Measurements from ENCODE around the gene THUMPD3. TPM values are rescaled to one million over a fixed set of nuclear protein-coding genes. Genes with fewer than 3 reads are reported as not detected.

Gene THUMPD3
- total and polyA plus RNA-seq, 9 of the 15 experiments (the other 6 are each of a cell fraction or from before 2014, with no cell fraction given), result 58.3 to 132 (median 113) TPM

DNA sequence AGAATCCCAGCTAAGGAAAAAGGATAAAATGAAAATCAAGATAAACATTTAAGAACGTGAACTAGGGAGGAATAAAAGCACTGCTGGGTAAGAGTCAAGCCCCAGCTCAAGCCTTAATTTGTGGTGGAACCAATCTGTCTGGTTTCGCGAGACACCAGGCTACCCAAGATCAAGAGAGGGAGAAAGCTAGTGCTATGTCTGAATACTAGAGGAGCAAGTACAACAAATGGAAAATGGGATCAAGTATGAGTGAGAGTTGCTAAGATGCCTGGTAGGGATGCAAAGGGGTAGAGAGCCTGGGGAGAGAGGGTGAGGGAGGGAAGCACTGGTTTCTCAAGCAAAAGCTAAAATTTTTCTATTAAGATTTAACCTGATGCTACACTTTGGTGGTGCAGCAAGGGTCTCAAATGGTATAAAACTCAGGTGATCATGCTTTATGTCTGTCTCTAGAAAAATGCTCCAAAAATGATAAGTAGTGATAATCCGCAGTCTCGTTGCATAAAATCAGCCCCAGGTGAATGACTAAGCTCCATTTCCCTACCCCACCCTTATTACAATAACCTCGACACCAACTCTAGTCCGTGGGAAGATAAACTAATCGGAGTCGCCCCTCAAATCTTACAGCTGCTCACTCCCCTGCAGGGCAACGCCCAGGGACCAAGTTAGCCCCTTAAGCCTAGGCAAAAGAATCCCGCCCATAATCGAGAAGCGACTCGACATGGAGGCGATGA lies 32.9 kb downstream of the THUMPD3 start (continued):
- TF ChIP-seq, protein P1, sequence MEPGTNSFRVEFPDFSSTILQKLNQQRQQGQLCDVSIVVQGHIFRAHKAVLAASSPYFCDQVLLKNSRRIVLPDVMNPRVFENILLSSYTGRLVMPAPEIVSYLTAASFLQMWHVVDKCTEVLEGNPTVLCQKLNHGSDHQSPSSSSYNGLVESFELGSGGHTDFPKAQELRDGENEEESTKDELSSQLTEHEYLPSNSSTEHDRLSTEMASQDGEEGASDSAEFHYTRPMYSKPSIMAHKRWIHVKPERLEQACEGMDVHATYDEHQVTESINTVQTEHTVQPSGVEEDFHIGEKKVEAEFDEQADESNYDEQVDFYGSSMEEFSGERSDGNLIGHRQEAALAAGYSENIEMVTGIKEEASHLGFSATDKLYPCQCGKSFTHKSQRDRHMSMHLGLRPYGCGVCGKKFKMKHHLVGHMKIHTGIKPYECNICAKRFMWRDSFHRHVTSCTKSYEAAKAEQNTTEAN (CRISPR knock-in tag; IDR thresholded peaks at IDR 0.05), result no peak
- TF ChIP-seq TARDBP (IDR thresholded peaks at IDR 0.05) (no peak), ZNF124 (CRISPR knock-in tag; IDR thresholded peaks at IDR 0.05) (no peak), BCL6 (CRISPR knock-in tag; IDR thresholded peaks at IDR 0.05) (no peak), BACH1 (tag; IDR thresholded peaks at IDR 0.05) (no peak), POLR2AphosphoS5 (IDR thresholded peaks at IDR 0.05; ENCODE audit: control insufficient read depth, insufficient read depth, low read depth, low read length) (no peak), CBX3 (IDR thresholded peaks at IDR 0.05; ENCODE audit: borderline replicate concordance in 1 of 2, low read length in 2 of 2) (no peak), TEAD4 (IDR thresholded peaks at IDR 0.05; ENCODE audit: low read length) (no peak; the same call in 1 of the 2 replicates), TEAD4 (CRISPR knock-in tag; IDR thresholded peaks at IDR 0.05; ENCODE audit: borderline replicate concordance) (no peak), PTBP1 (IDR thresholded peaks at IDR 0.05; ENCODE audit: low read depth, low read length) (no peak), STAT5B (CRISPR knock-in tag; IDR thresholded peaks at IDR 0.05) (no peak), ARID1B (IDR thresholded peaks at IDR 0.05) (peak; percentile 71), HNRNPLL (IDR thresholded peaks at IDR 0.05; ENCODE audit: low read depth, low read length, poor library complexity, severe bottlenecking) (no peak), ZBTB1 (CRISPR knock-in tag; IDR thresholded peaks at IDR 0.05; ENCODE audit: borderline replicate concordance, low read depth) (no peak), ZEB2 (IDR thresholded peaks at IDR 0.05) (peak; percentile 59; the same call in 1 of the 2 replicates), ZNF12 (CRISPR knock-in tag; IDR thresholded peaks at IDR 0.05) (no peak)
- TF ChIP-seq, protein P2, sequence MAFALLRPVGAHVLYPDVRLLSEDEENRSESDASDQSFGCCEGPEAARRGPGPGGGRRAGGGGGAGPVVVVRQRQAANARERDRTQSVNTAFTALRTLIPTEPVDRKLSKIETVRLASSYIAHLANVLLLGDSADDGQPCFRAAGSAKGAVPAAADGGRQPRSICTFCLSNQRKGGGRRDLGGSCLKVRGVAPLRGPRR (CRISPR knock-in tag; IDR thresholded peaks at IDR 0.05), result no peak
- TF ChIP-seq, protein P3, sequence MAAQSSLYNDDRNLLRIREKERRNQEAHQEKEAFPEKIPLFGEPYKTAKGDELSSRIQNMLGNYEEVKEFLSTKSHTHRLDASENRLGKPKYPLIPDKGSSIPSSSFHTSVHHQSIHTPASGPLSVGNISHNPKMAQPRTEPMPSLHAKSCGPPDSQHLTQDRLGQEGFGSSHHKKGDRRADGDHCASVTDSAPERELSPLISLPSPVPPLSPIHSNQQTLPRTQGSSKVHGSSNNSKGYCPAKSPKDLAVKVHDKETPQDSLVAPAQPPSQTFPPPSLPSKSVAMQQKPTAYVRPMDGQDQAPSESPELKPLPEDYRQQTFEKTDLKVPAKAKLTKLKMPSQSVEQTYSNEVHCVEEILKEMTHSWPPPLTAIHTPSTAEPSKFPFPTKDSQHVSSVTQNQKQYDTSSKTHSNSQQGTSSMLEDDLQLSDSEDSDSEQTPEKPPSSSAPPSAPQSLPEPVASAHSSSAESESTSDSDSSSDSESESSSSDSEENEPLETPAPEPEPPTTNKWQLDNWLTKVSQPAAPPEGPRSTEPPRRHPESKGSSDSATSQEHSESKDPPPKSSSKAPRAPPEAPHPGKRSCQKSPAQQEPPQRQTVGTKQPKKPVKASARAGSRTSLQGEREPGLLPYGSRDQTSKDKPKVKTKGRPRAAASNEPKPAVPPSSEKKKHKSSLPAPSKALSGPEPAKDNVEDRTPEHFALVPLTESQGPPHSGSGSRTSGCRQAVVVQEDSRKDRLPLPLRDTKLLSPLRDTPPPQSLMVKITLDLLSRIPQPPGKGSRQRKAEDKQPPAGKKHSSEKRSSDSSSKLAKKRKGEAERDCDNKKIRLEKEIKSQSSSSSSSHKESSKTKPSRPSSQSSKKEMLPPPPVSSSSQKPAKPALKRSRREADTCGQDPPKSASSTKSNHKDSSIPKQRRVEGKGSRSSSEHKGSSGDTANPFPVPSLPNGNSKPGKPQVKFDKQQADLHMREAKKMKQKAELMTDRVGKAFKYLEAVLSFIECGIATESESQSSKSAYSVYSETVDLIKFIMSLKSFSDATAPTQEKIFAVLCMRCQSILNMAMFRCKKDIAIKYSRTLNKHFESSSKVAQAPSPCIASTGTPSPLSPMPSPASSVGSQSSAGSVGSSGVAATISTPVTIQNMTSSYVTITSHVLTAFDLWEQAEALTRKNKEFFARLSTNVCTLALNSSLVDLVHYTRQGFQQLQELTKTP (IDR thresholded peaks at IDR 0.05; ENCODE audit: low read depth in 1 of 2, partially characterized antibody in 2 of 2), result peak; percentile 13 to 36
- TF ChIP-seq, protein P4, sequence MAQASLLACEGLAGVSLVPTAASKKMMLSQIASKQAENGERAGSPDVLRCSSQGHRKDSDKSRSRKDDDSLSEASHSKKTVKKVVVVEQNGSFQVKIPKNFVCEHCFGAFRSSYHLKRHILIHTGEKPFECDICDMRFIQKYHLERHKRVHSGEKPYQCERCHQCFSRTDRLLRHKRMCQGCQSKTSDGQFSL (CRISPR knock-in tag; IDR thresholded peaks at IDR 0.05), result no peak
- TF ChIP-seq, protein P4 (tag; IDR thresholded peaks at IDR 0.05), result no peak
